Dedifferentiated amniotic fluid mesenchymal stem cell (primary cell): Measurements from ENCODE around the gene ACOX3.
A peak's percentile ranks its signal among the peaks of the same experiment; 100 is the strongest.
"Not testable (repeated sequence)": the region's sequence is repeated elsewhere in the genome, so short reads cannot be mapped to it uniquely, and the experiment has no call there.

Source experiments
- DNase-seq: peaks from one replicate; pipeline ENCODE4 v3.0.0-alpha.2; 2016; ENCODE audit errors: extremely low spot score

Gene ACOX3

GRCh38 chr4:8406887-8407286, 33.6 kb downstream of the ACOX3 start:
- DNase-seq, result not testable (repeated sequence)

DNA sequence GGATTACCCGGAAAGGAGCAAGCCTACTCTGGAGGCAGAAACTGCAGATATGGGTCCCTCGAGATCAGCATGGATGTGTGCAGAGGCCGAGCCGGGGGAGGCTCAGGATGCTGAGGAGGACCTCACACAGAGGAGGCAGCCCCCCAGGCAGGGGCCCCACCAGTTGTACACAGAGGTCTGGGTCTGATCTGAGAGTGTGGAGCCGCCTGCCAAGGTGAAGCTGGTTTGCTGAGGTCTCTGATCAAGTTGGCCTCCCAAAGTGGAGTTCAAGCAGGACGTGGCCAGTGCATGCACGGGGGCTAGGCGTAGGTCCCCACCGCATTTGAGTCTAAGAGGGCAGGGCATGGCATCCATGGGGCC, 35.0 kb downstream of the ACOX3 start:
- no peak for DNase-seq

DNA sequence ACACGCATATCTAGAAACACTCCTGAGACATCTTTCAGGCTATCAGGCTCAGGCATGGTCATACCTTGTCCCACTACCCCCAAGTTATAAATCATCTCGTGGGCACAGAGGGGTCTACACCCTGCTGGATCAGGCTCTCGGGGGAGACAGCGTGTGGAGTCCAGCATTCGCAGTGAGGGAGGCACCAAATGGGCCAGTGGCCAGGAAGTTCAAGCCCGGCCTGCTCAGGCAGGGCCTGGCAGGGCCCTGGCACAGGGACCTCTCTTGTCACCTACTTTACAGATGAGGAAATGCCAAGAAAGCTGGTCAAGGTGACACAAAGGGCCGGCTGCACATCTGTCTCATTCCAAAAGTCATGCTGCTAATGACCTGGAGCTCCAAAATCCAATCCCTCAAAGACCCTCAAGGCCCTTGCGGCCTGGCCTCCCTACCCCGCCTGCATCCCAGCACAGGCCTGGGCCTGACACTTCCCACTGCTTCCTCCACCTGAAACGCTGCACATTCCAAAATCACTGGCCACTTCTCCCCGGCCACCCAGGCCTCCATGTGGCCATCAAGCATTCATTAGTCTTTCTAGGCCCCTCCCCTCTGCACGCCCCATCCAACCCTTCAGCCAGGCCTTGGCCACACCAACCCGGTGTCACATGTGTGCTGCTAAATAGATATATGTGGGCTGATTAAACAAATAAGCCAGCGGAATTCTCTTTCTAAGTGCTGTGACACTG, 35.6 kb downstream of the ACOX3 start:
- no peak for DNase-seq

DNA sequence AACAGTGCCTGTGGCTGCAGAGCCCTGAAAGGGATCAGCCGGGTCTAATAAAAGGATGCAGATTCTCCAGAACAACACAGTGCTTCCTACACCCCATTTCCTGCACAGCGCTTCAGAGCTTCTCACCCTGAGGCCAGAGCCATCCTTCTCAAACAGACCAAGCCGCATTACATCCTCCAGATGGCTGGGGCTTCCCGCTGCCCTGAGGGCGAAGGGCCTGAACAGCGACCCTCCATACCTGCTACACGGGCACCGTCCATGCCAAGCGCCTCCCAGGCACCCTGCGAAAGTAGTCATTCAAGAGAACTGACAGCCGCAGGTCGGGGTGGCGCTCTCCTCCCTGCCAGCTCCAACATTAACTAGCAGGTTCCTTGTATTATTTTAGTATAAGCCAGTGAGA, 36.5 kb downstream of the ACOX3 start:
- DNase-seq, result no peak

DNA sequence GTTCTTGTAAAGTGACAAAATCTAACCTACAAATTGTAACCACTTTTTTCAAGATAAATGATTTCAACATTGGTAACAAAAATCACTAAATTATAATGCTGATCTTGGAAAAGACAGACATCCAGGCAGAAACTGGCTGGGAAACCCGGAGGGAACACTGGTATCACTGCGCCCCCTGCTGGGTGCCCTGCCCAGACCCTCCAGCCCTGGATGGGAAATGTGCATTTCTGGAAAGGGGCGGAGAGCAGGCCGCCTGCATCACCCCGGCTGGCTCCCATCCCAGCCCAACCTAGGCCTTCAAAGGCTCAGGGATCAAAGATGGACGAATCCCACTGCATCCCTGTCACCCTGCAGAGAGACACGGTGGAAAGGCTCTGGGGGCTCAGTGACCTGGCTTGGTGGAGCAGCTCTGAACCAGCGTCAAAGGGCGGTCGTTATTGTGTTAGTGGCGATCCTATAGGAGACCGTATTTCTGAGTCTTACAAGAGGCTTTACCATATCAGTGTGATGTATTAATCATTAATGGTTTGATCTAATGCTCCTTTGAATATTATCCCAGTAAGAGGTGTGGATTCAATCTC, 37.3 kb downstream of the ACOX3 start:
- peak; percentile 74 for DNase-seq

DNA sequence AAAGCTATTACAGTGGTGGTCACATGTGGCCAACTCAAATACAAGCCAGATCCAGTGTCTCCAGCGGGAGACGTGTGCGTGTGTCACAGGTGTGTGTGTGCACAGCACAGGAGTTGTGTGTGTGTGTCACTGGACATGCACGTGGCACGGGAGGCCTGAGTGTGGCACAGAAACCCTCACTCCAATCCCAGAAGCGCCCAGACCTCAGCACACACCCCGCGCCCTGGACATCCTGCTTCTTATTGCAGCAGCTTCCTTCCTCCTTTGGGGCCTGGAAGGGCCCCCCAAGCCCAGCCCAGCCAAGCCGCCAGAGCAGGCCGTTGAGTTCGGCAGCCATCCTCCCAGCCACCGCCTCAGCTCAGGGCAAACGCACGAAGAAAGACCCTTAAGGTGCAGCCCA, 37.9 kb downstream of the ACOX3 start:
- no peak for DNase-seq

GRCh38 chr4:8402181-8402597, 38.3 kb downstream of the ACOX3 start:
- no peak for DNase-seq

DNA sequence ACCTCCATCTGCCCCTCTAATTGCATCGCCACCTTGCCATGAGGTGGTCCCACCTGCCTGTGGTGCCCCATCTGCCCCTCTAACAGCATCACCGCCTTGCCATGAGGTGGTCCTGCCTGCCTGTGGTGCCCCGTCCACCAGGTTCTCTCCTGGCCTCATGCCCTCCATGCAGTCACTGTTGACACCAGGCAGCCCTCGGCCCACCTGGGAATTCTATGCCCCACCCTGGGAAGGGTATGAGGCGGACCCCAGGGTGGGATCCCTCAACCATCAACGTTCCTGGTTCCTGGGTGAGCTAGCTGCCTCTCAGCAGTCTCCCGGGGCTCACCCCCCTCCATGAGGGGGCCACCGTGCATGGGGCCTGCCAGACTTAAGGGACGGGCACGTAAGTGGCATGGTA, 38.9 kb downstream of the ACOX3 start:
- DNase-seq, result no peak

DNA sequence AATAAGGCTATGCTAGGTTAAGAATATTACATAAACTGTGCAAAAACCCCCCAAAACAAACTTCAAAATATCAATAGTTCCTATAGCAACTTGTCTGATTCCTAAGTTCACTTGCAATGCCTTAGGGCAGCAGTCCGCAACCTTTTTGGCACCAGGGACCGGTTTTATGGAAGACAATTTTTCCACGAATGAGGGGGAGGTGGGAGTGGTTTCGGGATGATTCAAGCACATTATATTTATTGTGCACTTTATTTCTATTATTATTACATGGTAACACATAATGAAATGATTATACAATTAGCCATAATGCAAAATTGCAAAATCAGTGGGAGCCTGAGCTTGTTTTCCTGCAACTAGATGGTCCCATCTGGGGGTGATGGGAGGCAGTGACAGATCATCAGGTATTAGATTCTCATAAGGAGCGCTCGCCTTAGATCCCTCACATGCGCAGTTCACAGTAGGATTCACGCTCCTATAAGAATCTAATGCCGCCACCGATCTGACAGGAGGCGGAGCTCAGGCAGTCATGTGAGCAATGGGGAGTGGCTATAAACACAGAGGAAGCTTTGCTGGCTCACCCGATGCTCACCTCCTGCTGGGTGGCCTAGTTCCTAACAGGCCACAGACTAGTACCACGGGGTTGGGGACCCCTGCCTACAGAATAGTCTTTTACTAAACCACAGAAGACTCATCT, 39.7 kb downstream of the ACOX3 start:
- no peak for DNase-seq

DNA sequence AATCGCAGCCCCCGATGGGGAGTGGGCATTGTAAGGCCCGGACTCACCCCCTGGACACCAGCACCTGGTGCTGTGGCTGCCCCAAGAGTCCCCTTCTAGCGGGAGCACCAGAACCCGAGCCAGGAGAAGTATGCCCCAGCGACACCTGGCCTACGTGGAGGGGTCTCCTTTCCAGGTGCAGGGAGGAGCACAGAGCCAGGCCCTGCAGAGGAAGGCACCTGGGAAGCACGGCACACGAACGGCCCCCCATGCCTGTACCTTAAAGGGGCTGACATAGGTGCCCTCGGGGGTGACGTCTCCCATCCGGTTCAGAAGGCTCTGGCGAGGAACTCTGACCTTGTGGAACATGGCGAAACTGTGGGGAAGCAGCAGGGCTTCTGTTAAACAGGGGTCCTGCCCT, 41.2 kb downstream of the ACOX3 start:
- no peak for DNase-seq

- no peak for DNase-seq
Observed at GRCh38 chr4:8398347-8398746, 42.2 kb downstream of the ACOX3 start.

GRCh38 chr4:8396762-8397406, 43.6 kb downstream of the ACOX3 start:
- DNase-seq, result no peak

GRCh38 chr4:8395504-8396296, 44.8 kb downstream of the ACOX3 start:
- DNase-seq, result no peak

DNA sequence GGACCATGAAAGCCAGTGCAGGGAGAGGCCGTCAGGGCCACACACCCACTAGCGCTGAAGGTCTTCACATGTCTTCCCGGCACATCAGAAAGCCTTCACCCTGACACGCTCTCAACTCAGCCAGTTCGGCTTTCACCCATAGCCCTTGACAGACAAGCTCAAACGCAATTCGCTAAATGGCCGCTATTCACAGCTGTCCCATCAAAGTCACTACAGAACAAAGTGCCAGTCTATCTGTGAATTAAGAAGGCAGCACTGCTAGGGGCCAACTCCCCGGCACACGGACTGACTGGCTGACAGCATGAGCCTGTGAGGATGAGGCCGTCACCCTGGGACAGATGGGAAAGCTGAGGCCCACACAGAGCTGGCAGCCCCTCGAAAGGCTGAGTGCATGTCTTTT, 45.7 kb downstream of the ACOX3 start:
- DNase-seq, result no peak

DNA sequence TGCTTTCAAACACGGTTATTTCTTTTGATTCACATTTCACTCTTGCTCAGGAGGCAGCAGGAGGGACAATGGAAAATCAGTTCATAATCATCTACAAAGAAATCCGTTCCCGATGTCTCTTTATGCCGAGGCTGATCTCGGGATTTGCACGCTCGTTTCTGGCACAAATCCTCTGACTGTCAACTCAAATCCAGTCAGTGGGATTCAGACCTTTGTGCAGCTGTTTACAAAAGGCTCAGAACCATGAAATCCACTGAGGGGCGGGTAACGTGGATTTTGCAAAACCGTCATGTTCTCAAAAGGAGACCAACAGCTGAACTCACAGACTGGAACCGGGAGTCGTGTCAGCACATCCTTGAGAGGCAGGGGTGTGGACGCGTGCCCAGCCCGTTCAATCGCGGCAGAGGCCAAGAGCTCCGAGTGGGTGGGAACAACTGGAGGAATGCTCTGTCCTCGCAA, 46.4 kb downstream of the ACOX3 start:
- peak; percentile 82 for DNase-seq

GRCh38 chr4:8393593-8394038, 46.9 kb downstream of the ACOX3 start:
- peak; percentile 97 for DNase-seq

DNA sequence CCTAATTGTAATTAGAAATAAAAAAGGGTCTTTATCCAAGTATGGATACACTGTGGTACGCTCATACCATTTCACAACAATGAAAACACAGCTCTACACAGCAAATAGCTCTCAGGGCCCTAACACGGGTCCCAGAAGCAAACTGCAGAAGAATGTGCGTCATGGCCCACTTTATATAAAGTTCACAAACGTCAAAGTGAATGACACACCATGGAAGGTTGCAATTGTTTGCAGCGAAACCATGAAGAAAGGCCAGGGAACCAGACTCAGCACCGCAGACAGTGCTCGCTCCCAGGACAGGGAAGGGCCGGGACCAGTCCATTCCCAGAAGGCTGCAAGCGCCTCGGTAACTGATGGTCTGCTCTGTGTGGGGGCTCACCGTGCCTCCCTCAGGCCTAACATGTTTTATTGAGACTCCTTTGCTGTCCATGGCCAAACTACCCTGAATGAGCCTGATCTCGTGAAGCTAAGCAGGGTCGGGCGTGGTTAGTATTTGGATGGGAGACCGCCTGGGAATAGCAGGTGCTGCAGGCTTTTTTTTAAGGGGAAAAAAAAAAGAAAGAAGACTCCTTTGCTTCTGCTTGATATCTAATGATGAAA, 47.8 kb downstream of the ACOX3 start:
- DNase-seq, result no peak

GRCh38 chr4:8391972-8392371, 48.6 kb downstream of the ACOX3 start:
- no peak for DNase-seq

DNA sequence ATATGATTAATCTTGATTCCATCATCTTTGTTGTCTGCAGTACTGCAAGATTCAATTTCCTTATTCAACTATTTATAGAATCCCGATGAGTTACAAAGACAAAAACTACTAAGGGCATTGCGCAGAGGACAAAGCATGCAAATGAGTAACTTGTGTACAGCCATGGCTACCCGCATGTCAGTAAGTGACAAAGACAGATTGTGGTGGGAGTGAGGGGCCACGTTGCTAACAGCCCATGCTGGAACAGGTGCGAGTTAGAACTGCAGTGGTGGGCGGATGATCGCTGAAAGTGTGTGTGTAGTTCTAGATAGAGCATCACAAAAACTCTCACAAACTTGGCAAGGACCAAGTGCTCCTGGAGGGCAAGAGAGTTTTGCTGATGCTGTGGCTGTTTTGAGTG, 49.5 kb downstream of the ACOX3 start:
- no peak for DNase-seq

- no peak for DNase-seq
Observed at GRCh38 chr4:8390577-8390976, 49.9 kb downstream of the ACOX3 start.

DNA sequence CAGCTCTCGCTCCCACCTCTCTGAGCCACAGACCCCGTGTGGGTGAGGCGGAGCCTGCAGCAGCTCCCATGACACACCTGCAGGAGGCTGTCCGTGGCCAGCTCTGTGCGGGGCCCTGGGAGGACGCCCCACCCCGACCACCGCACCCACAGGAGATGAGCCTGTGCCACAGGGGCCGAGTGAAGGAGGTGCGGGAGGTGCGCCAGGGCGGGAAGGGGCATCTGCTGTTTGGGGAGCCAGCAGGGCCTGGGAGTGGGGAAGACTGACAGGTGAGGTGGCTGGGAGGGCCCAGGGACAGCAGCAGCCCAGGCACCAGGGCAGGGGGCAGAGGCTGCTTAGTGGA, 52.0 kb downstream of the ACOX3 start:
- no peak for DNase-seq
